Measurements from ENCODE around the gene PRPS1L1. TPM values are rescaled to one million over a fixed set of nuclear protein-coding genes. Genes with fewer than 3 reads are reported as not detected.

Gene PRPS1L1
- total RNA-seq, 4 donors from 2014 or later: not detected

GRCh38 chr7:18038382-18038781, 10.7 kb upstream of the PRPS1L1 start:
- Histone ChIP-seq H3K4me1 (no peaks in the 10 kb centered on the region), H3K27me3 (no peaks in the 10 kb centered on the region), H3K9me3 (no peaks in the 10 kb centered on the region), H3K36me3 (no peaks in the 10 kb centered on the region), H3K27ac (replicated peaks in 1 of 4) (no peak overlapping the region), H3K4me3 (no peak overlapping the region)
- intact Hi-C loops (cut with DNase I): no loop called here
- TF ChIP-seq POLR2AphosphoS5 (IDR thresholded peaks at IDR 0.05) (no peak), EP300 (IDR thresholded peaks at IDR 0.05) (no peak), CTCF (IDR thresholded peaks at IDR 0.05) (no peak), POLR2A (IDR thresholded peaks at IDR 0.05; ENCODE audit: low read depth) (no peak)
- DNase-seq (ENCODE audit: extremely low spot score): no peak

- TF ChIP-seq CTCF (IDR thresholded peaks at IDR 0.05) (no peak), POLR2A (IDR thresholded peaks at IDR 0.05; ENCODE audit: low read depth) (no peak), POLR2AphosphoS5 (IDR thresholded peaks at IDR 0.05) (no peak), EP300 (IDR thresholded peaks at IDR 0.05) (no peak)
- no peaks in the 10 kb centered on the region for H3K27me3 ChIP-seq
- no peak overlapping the region for H3K4me3 ChIP-seq
- H3K9me3 ChIP-seq: no peaks in the 10 kb centered on the region
- DNase-seq (ENCODE audit: extremely low spot score): no peak
- intact Hi-C loops (cut with DNase I): no loop called here
- no peaks in the 10 kb centered on the region for H3K36me3 ChIP-seq
- no peak overlapping the region for H3K27ac ChIP-seq (replicated peaks in 1 of 4)
- H3K4me1 ChIP-seq: no peaks in the 10 kb centered on the region
- 87% methylated on average over 3 of the region's 3 CpGs for WGBS
Observed at GRCh38 chr7:18037609-18038008, 10.0 kb upstream of the PRPS1L1 start.

- TF ChIP-seq EP300 (IDR thresholded peaks at IDR 0.05) (no peak), CTCF (IDR thresholded peaks at IDR 0.05) (no peak), POLR2AphosphoS5 (IDR thresholded peaks at IDR 0.05) (no peak)
- Histone ChIP-seq H3K9me3 (no peaks in the 10 kb centered on the region), H3K4me3 (no peak overlapping the region), H3K4me1 (no peaks in the 10 kb centered on the region), H3K27ac (replicated peaks in 1 of 4) (no peak overlapping the region), H3K36me3 (no peaks in the 10 kb centered on the region), H3K27me3 (no peaks in the 10 kb centered on the region)
- intact Hi-C loops (cut with DNase I): no loop called here
- WGBS: 98% methylated on average over 3 of the region's 3 CpGs
- no peak for DNase-seq (ENCODE audit: extremely low spot score)
Observed at GRCh38 chr7:18036783-18037182, 9.1 kb upstream of the PRPS1L1 start.

- intact Hi-C loops (cut with DNase I): no loop called here
- H3K4me1 ChIP-seq: no peaks in the 10 kb centered on the region
- no peak overlapping the region for H3K4me3 ChIP-seq
- WGBS: 32% methylated on average over 1 of the region's 1 CpG
- no peaks in the 10 kb centered on the region for H3K9me3 ChIP-seq
- TF ChIP-seq POLR2A (IDR thresholded peaks at IDR 0.05; ENCODE audit: low read depth) (no peak), CTCF (IDR thresholded peaks at IDR 0.05) (no peak), EP300 (IDR thresholded peaks at IDR 0.05) (no peak), POLR2AphosphoS5 (IDR thresholded peaks at IDR 0.05) (no peak)
- H3K27me3 ChIP-seq: no peaks in the 10 kb centered on the region
- no peak overlapping the region for H3K27ac ChIP-seq (replicated peaks in 1 of 4)
- no peaks in the 10 kb centered on the region for H3K36me3 ChIP-seq
- DNase-seq (ENCODE audit: extremely low spot score): no peak
Observed at GRCh38 chr7:18030758-18031157, 3.1 kb upstream of the PRPS1L1 start.

GRCh38 chr7:18020138-18020715, 7.4 kb downstream of the PRPS1L1 start:
- H3K4me3 ChIP-seq: no peak overlapping the region
- no peaks in the 10 kb centered on the region for H3K9me3 ChIP-seq
- H3K4me1 ChIP-seq: peaks cover 0 to 17% (median 5%) of the 10 kb centered on the region in 4 donors
- TF ChIP-seq CTCF (IDR thresholded peaks at IDR 0.05) (no peak), EP300 (IDR thresholded peaks at IDR 0.05) (no peak), POLR2A (IDR thresholded peaks at IDR 0.05; ENCODE audit: low read depth) (no peak), POLR2AphosphoS5 (IDR thresholded peaks at IDR 0.05) (no peak)
- H3K27me3 ChIP-seq: no peaks in the 10 kb centered on the region
- peak overlapping the region in 3 of 4 donors; percentile 45 to 51 (median 51) for H3K27ac ChIP-seq (replicated peaks in 1 of 4)
- 84% methylated on average over 3 of the region's 3 CpGs for WGBS
- no peak for DNase-seq (ENCODE audit: extremely low spot score)
- intact Hi-C loops (cut with DNase I): no loop called here
- H3K36me3 ChIP-seq: no peaks in the 10 kb centered on the region

All from esophagus muscularis mucosa (tissue), 4 donors.